ENCODE results near the gene RAB11FIP4.

- TF ChIP-seq CTCF (IDR thresholded peaks at IDR 0.05), result no peak
- TF ChIP-seq NRF1 (IDR thresholded peaks at IDR 0.05; ENCODE audit: low read depth, low read length), result no peak
- TF ChIP-seq RAD21 (IDR thresholded peaks at IDR 0.05; ENCODE audit: low read length), result no peak
- TF ChIP-seq MXI1 (IDR thresholded peaks at IDR 0.05; ENCODE audit: low read depth, low read length), result no peak
- no peak for TF ChIP-seq EP300 (IDR thresholded peaks at IDR 0.05; ENCODE audit: borderline replicate concordance in 1 of 2, low read depth in 1 of 2, low read length in 1 of 2)
- no peak for TF ChIP-seq TCF12 (IDR thresholded peaks at IDR 0.05)
- no peak for TF ChIP-seq GABPA (IDR thresholded peaks at IDR 0.05; ENCODE audit: low read depth)
Measured at GRCh38 chr17:31556969-31557645, 165.6 kb downstream of the RAB11FIP4 start.
